Ovary (tissue), 9 donors: ENCODE data around the gene PLIN1. TPM values are rescaled to one million over a fixed set of nuclear protein-coding genes. Genes with fewer than 3 reads are reported as not detected.

Experiments used
- DNase-seq, 5 donors: peaks; one replicate each; pipeline ENCODE4 v3.0.0-alpha.2; 2019 to 2020
- H3K27ac ChIP-seq, 2 donors: fragments of 200-600 bp; one replicate each; pipeline versions ENCODE4 v1.5.1 to v1.8.0; 2019 to 2022
- H3K27me3 ChIP-seq: fragments of 200-600 bp; one replicate; pipeline ENCODE4 v1.8.0; 2022
- H3K36me3 ChIP-seq: fragments of 200-600 bp; sonication (generic); one replicate; pipeline ENCODE4 v1.5.1; 2019
- H3K4me1 ChIP-seq: one replicate; pipeline ENCODE4 v1.8.1; 2013; ENCODE audit warnings: mild to moderate bottlenecking, moderate library complexity; ENCODE audit not compliant: insufficient read depth
- H3K4me3 ChIP-seq: fragments of 200-600 bp; sonication (generic); one replicate; pipeline ENCODE4 v1.5.1; 2017
- H3K9me3 ChIP-seq, 2 donors: fragments of 200-600 bp in 1 of 2; sonication (generic) in 1 of 2; one replicate each; pipeline versions ENCODE4 v1.5.1 to v1.8.1; 2013 to 2019; ENCODE audit warnings: mild to moderate bottlenecking in 1 of 2, moderate library complexity in 1 of 2
- EP300 ChIP-seq: sonication (generic); formaldehyde crosslinking; IDR thresholded peaks from one replicate; pipeline ENCODE4 v1.6.1; 2017; ENCODE audit warnings: antibody characterized with exemption
- POLR2A ChIP-seq: fragments of 450-650 bp; IDR thresholded peaks from one replicate; pipeline ENCODE4 v1.6.1; 2017; ENCODE audit warnings: antibody characterized with exemption, mild to moderate bottlenecking, moderate library complexity
- WGBS, 3 donors: extraction: QIAGEN DNeasy Blood & Tissue Kit in 1 of 3; methylation state at CpG; one replicate each; pipeline versions ENCODE4 v1.1.5 to v1.1.7; 2013 to 2017; 5-methylcytosine and 5-hydroxymethylcytosine counted together
- intact Hi-C, 4 donors: fragments of 100-400 bp; cut with DNase I; formaldehyde crosslinking; loops; one replicate each; pipeline versions ENCODE4 v1.11.0 to v1.15.1; 2022 to 2023
- polyA plus RNA-seq, 2 donors: library from polyadenylated mRNA; stranded (reverse); fragments of 200-250 nt in 1 of 2; fragments of 350-450 nt in 1 of 2; fragmentation: Illumina TruSeq in 1 of 2; extraction: RNeasy Lipid Tissue Mini Kit (QIAGEN cat#74804) in 1 of 2; gene quantifications; one replicate each; pipeline ENCODE4 v1.2.3, GENCODE V29; 2013 to 2014
- total RNA-seq, 7 donors: library from RNA; depleted of rRNA in 2 of 7; stranded (reverse); fragments of >200 nt in 2 of 7; fragmentation: NEBNext Ultra II Directional in 3 of 7; extraction: Animal tissue kit (Norgen Biotek cat#: 25700) in 3 of 7; gene quantifications; one replicate each; pipeline versions ENCODE4 v1.1.0 to v1.2.4, GENCODE V29; 2016 to 2023
- TF ChIP-seq, protein P1 (sequence below), 3 donors: fragments of 450-650 bp in 2 of 3; fragments of 200-600 bp in 1 of 3; IDR thresholded peaks; one replicate each; pipeline versions ENCODE4 v1.5.1 to v1.8.0; 2016 to 2022; ENCODE audit warnings: antibody characterized with exemption in 3 of 3, mild to moderate bottlenecking in 1 of 3
- donor health status: DM: no; HTN: no; CAD: no; lungs with moderate emphysema.
- donor health status: DM: no; HTN: no; CAD: no.
- donor health status: Bipolar disorder and iron deficiency.
- donor health status: DM: yes; HTN: yes; CAD: no.
- donor health status: DM: no; HTN: no; CAD: no.
- donor health status: DM: yes; HTN: yes; CAD: no.

The PLIN1 gene
- total and polyA plus RNA-seq, 9 donors: 0.82 to 5.4 (median 1.2) TPM

DNA sequence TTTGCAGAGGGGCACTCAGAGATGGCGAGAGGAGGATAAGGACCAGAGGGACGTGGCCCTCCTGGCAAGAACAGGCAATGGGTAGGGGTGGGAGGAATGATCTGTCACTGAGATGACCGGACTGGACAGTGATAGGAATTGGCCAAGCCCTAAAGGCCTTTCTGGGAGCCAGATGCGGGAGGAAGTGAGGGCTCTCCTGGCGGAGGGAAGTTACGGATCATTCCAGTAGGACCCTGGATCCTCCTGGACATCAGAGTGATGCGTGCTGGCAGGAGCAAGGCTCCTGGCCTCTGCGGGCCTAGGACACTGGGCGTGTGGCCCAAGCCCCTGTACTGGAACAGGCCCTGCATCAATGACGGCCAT, 47.3 kb downstream of the PLIN1 start:
- Histone ChIP-seq H3K4me3 (no peak overlapping the region), H3K36me3 (no peaks in the 10 kb centered on the region), H3K9me3 (no peaks in the 10 kb centered on the region), H3K27me3 (no peaks in the 10 kb centered on the region), H3K27ac (no peak overlapping the region), H3K4me1 (no peaks in the 10 kb centered on the region)
- no peak for DNase-seq
- 84 to 86% (median 84%) methylated on average over 10 of the region's 10 CpGs for WGBS, 3 donors
- TF ChIP-seq POLR2A (no peak), EP300 (no peak)
- TF ChIP-seq, protein P1, sequence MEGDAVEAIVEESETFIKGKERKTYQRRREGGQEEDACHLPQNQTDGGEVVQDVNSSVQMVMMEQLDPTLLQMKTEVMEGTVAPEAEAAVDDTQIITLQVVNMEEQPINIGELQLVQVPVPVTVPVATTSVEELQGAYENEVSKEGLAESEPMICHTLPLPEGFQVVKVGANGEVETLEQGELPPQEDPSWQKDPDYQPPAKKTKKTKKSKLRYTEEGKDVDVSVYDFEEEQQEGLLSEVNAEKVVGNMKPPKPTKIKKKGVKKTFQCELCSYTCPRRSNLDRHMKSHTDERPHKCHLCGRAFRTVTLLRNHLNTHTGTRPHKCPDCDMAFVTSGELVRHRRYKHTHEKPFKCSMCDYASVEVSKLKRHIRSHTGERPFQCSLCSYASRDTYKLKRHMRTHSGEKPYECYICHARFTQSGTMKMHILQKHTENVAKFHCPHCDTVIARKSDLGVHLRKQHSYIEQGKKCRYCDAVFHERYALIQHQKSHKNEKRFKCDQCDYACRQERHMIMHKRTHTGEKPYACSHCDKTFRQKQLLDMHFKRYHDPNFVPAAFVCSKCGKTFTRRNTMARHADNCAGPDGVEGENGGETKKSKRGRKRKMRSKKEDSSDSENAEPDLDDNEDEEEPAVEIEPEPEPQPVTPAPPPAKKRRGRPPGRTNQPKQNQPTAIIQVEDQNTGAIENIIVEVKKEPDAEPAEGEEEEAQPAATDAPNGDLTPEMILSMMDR (IDR thresholded peaks at IDR 0.05): no peak
- intact Hi-C loops: no loop called here

DNA sequence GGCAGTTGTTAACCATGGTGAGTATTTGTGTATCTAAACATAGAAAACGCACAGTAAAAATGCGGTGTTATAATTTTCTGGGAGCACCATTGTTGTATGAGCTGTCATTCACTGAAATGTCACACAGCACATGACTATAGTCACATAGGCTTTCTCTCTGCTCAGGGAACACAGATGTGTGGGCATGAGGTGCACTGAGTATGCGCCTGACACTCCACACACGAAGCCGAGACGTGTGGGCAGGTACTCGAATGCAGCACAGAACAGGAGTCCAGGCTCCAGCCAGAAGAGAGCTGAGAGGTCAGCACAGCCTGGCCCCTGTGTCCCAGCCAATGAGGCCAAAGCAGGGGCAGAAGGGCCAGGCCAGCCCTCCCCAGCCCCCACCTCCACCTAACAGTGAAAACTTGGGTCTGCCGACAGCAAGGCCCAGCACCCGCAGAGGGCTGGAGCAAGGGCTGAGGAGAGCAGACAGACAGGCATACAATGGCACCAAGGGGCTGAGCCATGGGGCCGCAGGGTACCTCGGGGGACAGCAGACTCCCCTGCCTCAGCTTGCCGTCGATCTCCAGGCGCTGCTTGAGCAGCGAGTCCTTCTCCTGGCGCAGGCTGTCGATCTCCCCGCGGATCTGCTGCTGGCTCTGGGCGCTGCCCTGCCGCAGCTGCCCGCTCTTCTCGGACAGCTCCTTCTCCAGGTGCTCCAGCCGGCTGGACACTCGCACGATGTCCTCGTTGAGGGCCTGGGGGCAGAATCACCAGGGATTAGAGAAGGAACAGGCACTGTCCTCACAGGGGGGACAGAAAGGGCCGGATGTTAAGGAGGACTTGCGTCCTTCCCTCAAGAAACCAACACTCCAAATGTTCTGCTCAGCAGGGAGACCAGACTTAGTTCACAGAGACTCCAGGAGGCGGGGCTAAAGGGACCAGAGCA, 47.9 kb downstream of the PLIN1 start:
- Histone ChIP-seq H3K4me3 (no peak overlapping the region), H3K27ac (no peak overlapping the region), H3K36me3 (no peaks in the 10 kb centered on the region), H3K27me3 (no peaks in the 10 kb centered on the region), H3K4me1 (no peaks in the 10 kb centered on the region), H3K9me3 (no peaks in the 10 kb centered on the region)
- TF ChIP-seq POLR2A: no peak
- TF ChIP-seq EP300: no peak
- TF ChIP-seq, protein P1 (IDR thresholded peaks at IDR 0.05): no peak
- WGBS, 3 donors: 91 to 96% (median 94%) methylated on average over 28 to 30 of the region's 30 CpGs
- intact Hi-C loops: no loop called here
- no peak for DNase-seq

DNA sequence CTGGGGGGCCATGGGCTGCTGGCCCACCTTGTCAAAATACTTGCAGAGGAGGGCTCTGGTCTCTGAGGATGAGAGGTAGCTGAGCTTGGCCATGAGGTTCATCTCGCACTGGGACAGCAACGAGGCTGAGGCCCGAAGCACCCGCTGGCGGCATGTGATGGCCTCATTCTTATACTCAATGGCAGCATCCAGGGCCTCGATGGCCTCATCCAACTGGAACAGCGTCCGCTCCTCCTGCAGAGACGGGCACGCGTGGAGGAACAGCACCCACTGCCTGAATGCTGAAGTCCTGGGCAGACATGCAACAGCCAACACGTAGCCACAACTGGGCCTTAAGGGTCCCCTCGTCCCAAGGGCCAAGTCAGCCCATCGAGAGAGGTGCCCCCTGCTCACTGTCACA, 48.9 kb downstream of the PLIN1 start:
- Histone ChIP-seq H3K9me3 (no peaks in the 10 kb centered on the region), H3K4me1 (no peaks in the 10 kb centered on the region), H3K36me3 (no peaks in the 10 kb centered on the region), H3K27ac (no peak overlapping the region), H3K4me3 (no peak overlapping the region), H3K27me3 (no peaks in the 10 kb centered on the region)
- intact Hi-C loops: no loop called here
- DNase-seq: no peak
- TF ChIP-seq POLR2A: no peak
- TF ChIP-seq EP300: no peak
- TF ChIP-seq, protein P1 (IDR thresholded peaks at IDR 0.05): no peak
- WGBS, 3 donors: 93 to 97% (median 95%) methylated on average over 14 of the region's 14 CpGs

DNA sequence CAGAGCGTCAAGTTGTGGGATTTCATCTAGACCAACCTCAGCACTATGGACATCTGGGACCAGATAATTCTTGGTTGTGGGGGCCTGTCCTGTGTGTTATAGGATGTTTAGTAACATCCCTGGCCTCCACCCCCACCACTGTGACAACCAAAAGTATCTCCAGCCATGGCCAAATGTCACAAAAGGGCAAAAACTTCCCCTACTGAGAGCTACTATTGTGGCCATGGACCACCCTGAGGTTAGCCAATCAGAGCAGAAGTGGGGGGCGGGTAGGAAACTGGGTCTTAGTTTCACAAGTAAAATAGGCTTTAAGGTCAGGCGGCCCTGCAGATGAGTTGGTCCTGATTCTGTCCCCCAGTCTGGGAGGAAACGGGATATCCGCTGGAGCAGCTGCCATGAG, 49.3 kb downstream of the PLIN1 start:
- Histone ChIP-seq H3K36me3 (no peaks in the 10 kb centered on the region), H3K4me1 (no peaks in the 10 kb centered on the region), H3K9me3 (no peaks in the 10 kb centered on the region), H3K27ac (no peak overlapping the region), H3K27me3 (no peaks in the 10 kb centered on the region), H3K4me3 (no peak overlapping the region)
- WGBS, 3 donors: 96 to 99% (median 98%) methylated on average over 5 of the region's 5 CpGs
- TF ChIP-seq POLR2A (no peak), EP300 (no peak)
- TF ChIP-seq, protein P1 (IDR thresholded peaks at IDR 0.05): no peak
- intact Hi-C loops: no loop called here
- DNase-seq: no peak
